Transverse colon (tissue), 4 donors: ENCODE data around the gene C21orf58. TPM values are rescaled to one million over a fixed set of nuclear protein-coding genes. Genes with fewer than 3 reads are reported as not detected.

Experiments
- DNase-seq: peaks from one replicate; pipeline ENCODE4 v3.0.0-alpha.2; 2019
- H3K27ac ChIP-seq, 4 donors: fragments of 200-600 bp; sonication (generic); 2 replicates each; pipeline ENCODE4 v1.5.1; 2016 to 2018; ENCODE audit warnings: inconsistent platforms in 4 of 4
- H3K27me3 ChIP-seq: fragments of 200-600 bp; sonication (generic); 2 replicates; pipeline ENCODE4 v1.5.1; 2017; ENCODE audit warnings: inconsistent platforms
- H3K36me3 ChIP-seq, 4 donors: fragments of 200-600 bp; sonication (generic); 2 replicates each; pipeline ENCODE4 v1.5.1; 2017 to 2019; ENCODE audit warnings: inconsistent platforms in 4 of 4
- H3K4me1 ChIP-seq, 4 donors: fragments of 200-600 bp; sonication (generic); 2 replicates each; pipeline ENCODE4 v1.5.1; 2017 to 2020; ENCODE audit warnings: inconsistent platforms in 4 of 4
- H3K4me3 ChIP-seq, 4 donors: fragments of 200-600 bp; sonication (generic); 1 replicate in 1 of 4; 2 replicates in 3 of 4; pipeline versions ENCODE4 v1.5.1 to v1.6.1; 2017 to 2019; ENCODE audit warnings: inconsistent platforms in 4 of 4
- H3K9me3 ChIP-seq, 2 donors: fragments of 200-600 bp; sonication (generic); 2 replicates each; pipeline ENCODE4 v1.5.1; 2017 to 2019; ENCODE audit warnings: inconsistent platforms in 2 of 2
- CTCF ChIP-seq, 5 experiments: fragments of 200-600 bp in 3 of 5; fragments of 450-650 bp in 2 of 5; sonication (generic) in 3 of 5; IDR thresholded peaks; 1 replicate in 2 of 5; 2 replicates in 3 of 5; pipeline ENCODE4 v1.5.1; 2016 to 2017; ENCODE audit warnings: antibody characterized with exemption in 5 of 5, inconsistent platforms in 3 of 5, mild to moderate bottlenecking in 2 of 5, moderate library complexity in 1 of 5
- EP300 ChIP-seq: sonication (generic); formaldehyde crosslinking; IDR thresholded peaks from one replicate; pipeline ENCODE4 v1.6.1; 2017; ENCODE audit warnings: antibody characterized with exemption, low read depth
- POLR2A ChIP-seq: fragments of 450-650 bp; IDR thresholded peaks from one replicate; pipeline ENCODE4 v1.6.1; 2016; ENCODE audit warnings: antibody characterized with exemption, mild to moderate bottlenecking, moderate library complexity
- POLR2AphosphoS5 ChIP-seq, 3 donors: sonication (generic); formaldehyde crosslinking; IDR thresholded peaks; one replicate each; pipeline ENCODE4 v1.6.1; 2016; ENCODE audit warnings: antibody characterized with exemption in 3 of 3
- WGBS, 2 donors: methylation state at CpG; one replicate each; pipeline ENCODE4 v1.1.5; 2018; ENCODE audit warnings: low coverage in 1 of 2; 5-methylcytosine and 5-hydroxymethylcytosine counted together
- in situ Hi-C, 4 donors: fragments of 200-750 bp; cut with MboI; loops; one replicate each; pipeline versions ENCODE4 v1.15.0 to v1.15.1; 2017; ENCODE audit warnings: low sequenced_read_pairs in 3 of 4, low pct_ligation_motif_present in 1 of 4, low pct_unique_long_range_greater_than_20kb in 1 of 4
- intact Hi-C: fragments of 100-400 bp; cut with DNase I; formaldehyde crosslinking; loops from one replicate; pipeline ENCODE4 v1.15.1; 2023; ENCODE audit warnings: low total_unique reads
- total RNA-seq, 4 donors: library from RNA; depleted of rRNA; stranded (reverse); fragments of >200 nt; gene quantifications; one replicate each; pipeline ENCODE4 v1.1.0, GENCODE V29; 2016

The C21orf58 gene
- total RNA-seq, 4 donors from 2014 or later = 2.5 to 79.8 (median 7.6) TPM

- no peak overlapping the region for H3K27ac ChIP-seq
- TF ChIP-seq POLR2A (no peak), POLR2AphosphoS5 (IDR thresholded peaks at IDR 0.05) (no peak)
- 93% methylated on average over 2 to 11 of the region's 11 CpGs for WGBS, 2 donors
Observed at GRCh38 chr21:46366091-46366490, 42.4 kb upstream of the C21orf58 start.

GRCh38 chr21:46363698-46364097 lies 40.0 kb upstream of the C21orf58 start:
- TF ChIP-seq POLR2AphosphoS5 (IDR thresholded peaks at IDR 0.05) = no peak
- no peak for TF ChIP-seq POLR2A
- no peak for TF ChIP-seq EP300
- no peak for TF ChIP-seq CTCF (IDR thresholded peaks at IDR 0.05)
- in situ Hi-C loops (no loop called here), intact Hi-C loops (loop anchor here (2.0 kb wide), 1 partner anchor 59 kb away; no protein-coding TSS in a partner anchor)
- H3K27ac ChIP-seq = no peak overlapping the region
- H3K27me3 ChIP-seq = no peaks in the 10 kb centered on the region
- peaks cover 0 to 41% (median 16%) of the 10 kb centered on the region in 4 donors for H3K36me3 ChIP-seq
- H3K4me3 ChIP-seq = no peak overlapping the region
- H3K9me3 ChIP-seq = no peaks in the 10 kb centered on the region
- H3K4me1 ChIP-seq = peaks cover 0 to 2% (median 0%) of the 10 kb centered on the region in 4 donors
- no peak for DNase-seq
- WGBS, 2 donors = 93 to 100% methylated on average over 1 to 14 of the region's 16 CpGs

More at GRCh38 chr21:46366091-46366490, 42.4 kb upstream of the C21orf58 start:
- H3K36me3 ChIP-seq = peaks cover 0 to 34% (median 16%) of the 10 kb centered on the region in 4 donors
- no peak overlapping the region for H3K4me3 ChIP-seq
- no peaks in the 10 kb centered on the region for H3K9me3 ChIP-seq
- DNase-seq = no peak
- in situ Hi-C loops = no loop called here
- no peaks in the 10 kb centered on the region for H3K27me3 ChIP-seq
- intact Hi-C loops = no loop called here
- H3K4me1 ChIP-seq = peaks cover 0 to 4% (median 0%) of the 10 kb centered on the region in 4 donors

GRCh38 chr21:46362946-46363345 lies 39.3 kb upstream of the C21orf58 start:
- no peaks in the 10 kb centered on the region for H3K27me3 ChIP-seq
- intact Hi-C loops = no loop called here
- H3K27ac ChIP-seq = no peak overlapping the region
- in situ Hi-C loops = no loop called here
- no peak overlapping the region for H3K4me3 ChIP-seq
- H3K9me3 ChIP-seq = no peaks in the 10 kb centered on the region
- TF ChIP-seq CTCF (IDR thresholded peaks at IDR 0.05) = no peak
- no peak for TF ChIP-seq POLR2A
- no peak for TF ChIP-seq POLR2AphosphoS5 (IDR thresholded peaks at IDR 0.05)
- TF ChIP-seq EP300 = no peak
- no peak for DNase-seq
- H3K4me1 ChIP-seq = no peaks in the 10 kb centered on the region
- WGBS, 2 donors = 94 to 100% methylated on average over 3 to 14 of the region's 15 CpGs
- peaks cover 0 to 41% (median 16%) of the 10 kb centered on the region in 4 donors for H3K36me3 ChIP-seq

- no peaks in the 10 kb centered on the region for H3K9me3 ChIP-seq
- H3K36me3 ChIP-seq = peaks cover 0 to 40% (median 15%) of the 10 kb centered on the region in 4 donors
- H3K4me1 ChIP-seq = no peaks in the 10 kb centered on the region
- DNase-seq = no peak
- intact Hi-C loops = no loop called here
- H3K27ac ChIP-seq = no peak overlapping the region
- WGBS, 2 donors = 77 to 86% methylated on average over 8 to 10 of the region's 10 CpGs
- no peak overlapping the region for H3K4me3 ChIP-seq
- TF ChIP-seq POLR2AphosphoS5 (IDR thresholded peaks at IDR 0.05) (no peak), CTCF (IDR thresholded peaks at IDR 0.05) (no peak), EP300 (no peak), POLR2A (no peak)
- in situ Hi-C loops = no loop called here
- no peaks in the 10 kb centered on the region for H3K27me3 ChIP-seq
Observed at GRCh38 chr21:46361935-46362334, 38.3 kb upstream of the C21orf58 start.

GRCh38 chr21:46361176-46361575 lies 37.5 kb upstream of the C21orf58 start:
- TF ChIP-seq EP300 = no peak
- TF ChIP-seq POLR2A = no peak
- TF ChIP-seq POLR2AphosphoS5 (IDR thresholded peaks at IDR 0.05) = no peak
- TF ChIP-seq CTCF (IDR thresholded peaks at IDR 0.05) = no peak
- in situ Hi-C loops (no loop called here), intact Hi-C loops (no loop called here)
- H3K36me3 ChIP-seq = peaks cover 0 to 34% (median 13%) of the 10 kb centered on the region in 4 donors
- no peaks in the 10 kb centered on the region for H3K9me3 ChIP-seq
- no peak overlapping the region for H3K4me3 ChIP-seq
- H3K27me3 ChIP-seq = no peaks in the 10 kb centered on the region
- WGBS, 2 donors = 92 to 97% methylated on average over 7 to 10 of the region's 10 CpGs
- DNase-seq = no peak
- H3K4me1 ChIP-seq = no peaks in the 10 kb centered on the region
- no peak overlapping the region for H3K27ac ChIP-seq
